HG03095 (cell line): ENCODE results near the gene ARHGAP19.
A peak's percentile ranks its signal among the peaks of the same experiment; 100 is the strongest.

Source experiments
- ATAC-seq: cut with Tn5 transposase; IDR thresholded peaks from one replicate; pipeline ENCODE4 v1.9.1; 2021; ENCODE audit warnings: moderate library complexity; ENCODE audit not compliant: unreplicated experiment

ARHGAP19 gene

DNA sequence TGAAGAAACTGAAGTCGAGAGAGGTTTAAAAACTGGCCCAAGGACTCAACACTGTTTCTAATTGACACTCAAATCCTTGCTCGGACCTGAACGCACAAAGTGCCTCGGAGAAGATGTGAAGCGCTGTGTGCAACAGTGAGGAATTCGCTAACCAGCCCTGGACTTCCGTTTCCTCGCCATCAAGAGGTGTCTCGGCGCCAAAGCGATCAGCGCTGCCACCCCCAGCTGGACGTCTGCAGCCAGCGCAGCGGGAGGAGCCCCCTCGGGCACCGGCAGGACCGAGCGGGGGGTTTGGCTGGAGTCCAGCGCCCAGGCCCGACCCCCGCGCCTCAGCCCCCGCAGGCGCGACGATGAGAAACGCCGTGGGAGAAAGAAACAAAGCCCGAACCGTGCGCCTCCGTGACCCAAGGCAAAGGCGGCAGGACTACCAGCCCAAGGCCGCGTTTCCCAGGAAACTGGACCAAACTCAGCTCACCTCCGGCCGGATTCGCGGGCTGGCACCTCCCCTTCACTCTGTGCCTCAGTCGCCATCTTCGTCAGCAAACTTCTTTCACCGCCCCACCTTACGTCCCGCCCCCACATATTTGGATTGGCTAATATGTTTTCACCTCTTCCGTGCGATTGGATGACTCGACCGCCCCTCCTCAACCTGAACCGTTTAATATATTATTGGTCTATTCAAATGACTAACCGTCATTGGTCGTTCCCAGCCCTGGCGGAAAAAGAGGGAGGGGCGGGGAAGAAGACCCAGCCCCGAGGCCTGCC, at the start of gene ARHGAP19:
Gene ARHGAP19 (minus strand): TSS at position 541 of the 765 bp plus-strand sequence. CDS start 10 bp downstream, at position 531.
- peak; percentile 96 for ATAC-seq

DNA sequence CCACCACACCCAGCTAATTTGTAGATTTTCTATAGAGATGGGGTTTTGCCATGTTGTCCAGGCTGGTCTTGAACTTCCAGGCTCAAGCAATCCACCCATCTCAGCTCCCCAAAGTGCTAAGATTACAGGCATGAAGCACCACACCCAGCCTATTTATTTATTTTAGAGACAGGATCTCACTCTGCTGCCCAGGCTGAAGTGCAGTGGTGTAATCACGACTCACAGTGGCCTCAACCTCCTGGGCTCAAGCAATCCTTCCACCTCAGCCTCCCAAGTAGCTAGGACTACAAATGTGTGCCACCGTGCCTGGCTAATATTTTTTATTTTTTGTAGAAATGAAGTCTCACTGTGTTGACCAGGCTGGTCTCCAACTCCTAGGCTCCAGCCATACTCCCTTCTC, 49.0 kb upstream of the ARHGAP19 start:
- ATAC-seq = no peak

DNA sequence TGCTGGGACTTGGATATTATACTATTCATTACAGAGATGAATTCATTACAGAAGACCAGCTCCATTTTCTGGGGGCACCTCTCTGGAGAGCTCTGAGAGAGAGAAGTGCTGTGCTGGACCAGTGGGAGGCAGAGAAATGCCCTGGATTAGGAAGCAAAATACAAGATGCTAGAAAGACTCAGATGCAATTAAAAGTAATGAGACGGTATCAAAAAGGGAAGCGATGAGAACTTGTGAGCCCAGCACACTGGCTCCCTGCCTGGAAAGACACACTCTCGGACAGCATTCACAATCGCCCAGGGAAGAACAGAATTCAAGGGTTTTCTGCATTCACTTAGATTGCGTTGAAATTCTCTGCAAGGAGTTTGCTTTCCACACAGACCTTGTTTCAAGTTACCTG, 45.6 kb upstream of the ARHGAP19 start:
- ATAC-seq = no peak

DNA sequence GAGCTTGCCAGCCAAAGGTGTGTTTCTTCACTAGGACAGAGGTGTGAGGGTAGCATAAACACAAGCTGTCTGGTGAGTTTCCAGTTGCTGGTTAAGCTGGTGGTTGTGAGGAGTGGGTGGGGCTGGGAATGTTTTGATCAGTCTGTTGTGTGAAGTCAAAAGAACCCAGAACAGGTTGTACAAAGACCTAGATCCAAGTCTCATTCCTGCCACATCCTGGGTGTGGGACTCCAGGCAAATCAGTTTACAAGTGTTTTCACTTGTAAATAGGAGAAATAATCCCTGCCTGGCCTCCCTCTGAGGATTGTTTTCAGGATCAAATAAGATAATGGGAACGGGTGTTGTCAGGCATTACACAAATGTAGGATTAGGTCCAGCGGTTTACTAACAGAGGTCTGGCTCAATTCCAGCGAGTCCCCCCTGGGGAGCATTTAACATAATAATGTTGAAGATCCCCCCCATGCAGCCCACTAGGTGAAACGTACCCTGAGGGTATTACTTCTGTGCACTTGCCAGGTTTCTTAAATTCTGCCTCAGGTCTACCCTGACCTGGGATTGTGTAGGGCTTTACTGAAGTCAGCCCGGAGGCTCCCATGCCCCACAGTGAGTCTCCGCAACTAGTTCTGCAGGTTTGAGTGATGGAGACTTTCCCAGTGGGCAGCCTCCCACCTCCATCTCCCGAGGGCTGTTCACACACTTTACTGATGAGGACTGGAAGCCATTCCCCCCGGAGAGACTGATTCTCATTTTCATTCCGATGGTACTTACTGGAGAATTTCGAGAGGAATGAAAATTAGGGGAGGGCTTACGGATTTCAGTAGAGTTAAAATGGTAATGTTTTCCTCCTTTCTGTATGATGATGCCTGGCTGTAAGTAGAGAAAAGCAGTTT, 44.8 kb upstream of the ARHGAP19 start:
- no peak for ATAC-seq

GRCh38 chr10:97336446-97336845, 44.0 kb upstream of the ARHGAP19 start:
- no peak for ATAC-seq

DNA sequence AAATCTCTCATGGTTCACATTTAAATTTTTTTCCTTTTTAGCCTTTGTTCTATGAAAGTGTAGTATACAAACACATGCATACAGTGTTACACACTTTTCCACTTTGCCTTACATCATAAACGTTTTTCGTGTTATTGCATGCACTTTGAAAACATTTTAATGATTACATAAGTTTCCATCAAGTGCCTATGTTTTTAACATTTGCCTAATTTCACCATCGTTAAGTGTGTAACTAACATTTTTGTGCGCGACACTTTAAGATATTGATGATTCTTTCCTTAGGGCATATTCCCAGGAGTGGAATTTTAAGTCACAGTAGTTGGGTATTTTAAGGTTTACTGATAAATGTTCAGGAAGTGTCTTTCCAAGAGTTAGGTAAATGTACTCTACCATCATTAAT, 43.6 kb upstream of the ARHGAP19 start:
- ATAC-seq = no peak

GRCh38 chr10:97335188-97335619, 42.8 kb upstream of the ARHGAP19 start:
- ATAC-seq = no peak

DNA sequence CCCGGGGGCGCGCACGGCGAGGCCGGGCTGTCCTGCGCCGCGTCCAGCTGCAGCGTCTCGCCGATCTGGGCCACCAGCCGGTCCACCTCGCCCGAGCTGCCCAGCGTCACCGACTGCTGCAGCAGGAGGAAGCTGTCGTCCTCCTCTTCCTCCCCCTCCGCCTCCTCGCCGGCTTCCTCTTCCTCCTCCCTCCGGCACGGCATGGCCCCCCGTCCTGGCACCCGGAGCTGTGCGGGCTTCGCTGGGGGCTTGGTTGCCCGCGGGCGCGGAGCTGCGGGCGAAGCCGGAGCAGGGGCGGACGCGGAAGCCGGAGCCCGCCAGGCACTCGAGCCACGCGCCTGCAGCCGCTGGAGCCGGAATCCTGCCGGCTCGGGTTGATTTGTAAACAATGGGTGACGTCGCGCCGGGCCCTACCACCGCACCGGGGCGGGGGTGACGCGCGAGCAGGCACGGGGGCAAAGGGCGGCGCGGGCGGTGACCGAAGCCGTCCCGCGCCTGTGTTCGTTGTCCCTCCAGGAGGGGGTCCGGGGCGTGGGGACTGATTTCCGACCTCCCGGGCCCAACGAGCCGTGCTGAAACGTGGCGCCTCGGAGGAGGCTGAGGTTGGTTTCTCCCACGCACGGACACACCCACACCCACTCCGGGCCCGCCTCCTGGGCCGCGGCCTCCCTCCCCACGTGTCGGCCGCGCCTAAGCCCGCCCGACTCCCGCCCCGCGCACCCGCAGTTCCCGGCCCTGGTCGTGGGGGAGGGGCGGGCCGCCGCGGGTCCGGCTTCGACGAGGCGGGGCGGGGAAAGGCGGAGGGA, 42.1 kb upstream of the ARHGAP19 start, which contains the start of gene FRAT2:
Gene FRAT2 (minus strand): TSS at position 360 of the 806 bp plus-strand sequence. CDS start 157 bp downstream, at position 203.
- peak; percentile 84 for ATAC-seq

DNA sequence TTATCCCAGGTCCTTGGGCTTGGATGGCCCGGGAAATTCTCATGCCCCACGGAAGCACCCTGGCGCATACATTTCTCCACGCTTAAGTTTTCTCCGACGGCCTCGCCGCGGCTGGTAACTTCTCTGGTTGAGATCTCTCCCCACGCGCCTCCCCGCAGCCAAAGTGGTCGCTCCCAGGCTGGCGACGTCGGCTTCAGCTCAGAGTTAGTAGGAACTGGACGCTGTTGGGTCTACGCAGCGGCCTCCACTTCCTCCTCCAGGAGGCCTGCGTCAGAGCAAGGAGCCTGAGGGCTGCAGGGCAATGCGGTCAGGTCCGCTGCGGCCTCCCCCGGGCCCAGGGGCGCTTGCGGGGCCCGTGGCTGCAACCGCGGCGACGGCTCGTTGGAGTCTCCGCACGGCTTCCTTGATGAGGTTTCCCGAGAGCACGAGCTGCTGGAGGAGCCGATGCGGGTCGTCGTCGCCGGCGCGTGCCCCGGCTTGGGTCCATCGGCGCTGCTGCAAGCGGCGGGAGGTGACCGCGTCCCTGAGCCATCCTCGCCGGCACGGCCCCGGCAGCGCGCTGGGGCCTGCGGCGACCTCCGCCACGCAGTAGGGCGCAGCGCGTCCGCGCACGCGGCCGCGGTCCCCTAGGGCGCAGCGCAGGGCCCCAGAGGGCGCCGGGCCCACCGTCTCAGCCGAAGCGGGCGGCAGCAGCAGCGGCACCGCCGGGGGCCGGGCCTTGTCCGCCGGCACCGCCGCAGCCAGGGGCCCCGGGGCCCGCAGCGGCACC, 41.3 kb upstream of the ARHGAP19 start:
- peak; percentile 17 for ATAC-seq

DNA sequence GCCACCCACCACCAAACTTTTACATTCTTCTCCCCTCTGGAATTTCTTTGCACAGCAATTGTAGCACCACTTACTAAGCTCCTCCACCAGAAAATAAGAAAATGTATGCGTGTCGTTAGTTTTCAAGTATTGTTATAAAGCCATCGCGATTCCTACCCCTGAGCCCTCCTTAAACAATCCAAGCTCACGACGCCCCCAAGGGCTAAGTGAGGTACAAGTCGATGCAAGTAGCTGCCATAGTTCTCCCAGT, 40.8 kb upstream of the ARHGAP19 start:
- no peak for ATAC-seq

DNA sequence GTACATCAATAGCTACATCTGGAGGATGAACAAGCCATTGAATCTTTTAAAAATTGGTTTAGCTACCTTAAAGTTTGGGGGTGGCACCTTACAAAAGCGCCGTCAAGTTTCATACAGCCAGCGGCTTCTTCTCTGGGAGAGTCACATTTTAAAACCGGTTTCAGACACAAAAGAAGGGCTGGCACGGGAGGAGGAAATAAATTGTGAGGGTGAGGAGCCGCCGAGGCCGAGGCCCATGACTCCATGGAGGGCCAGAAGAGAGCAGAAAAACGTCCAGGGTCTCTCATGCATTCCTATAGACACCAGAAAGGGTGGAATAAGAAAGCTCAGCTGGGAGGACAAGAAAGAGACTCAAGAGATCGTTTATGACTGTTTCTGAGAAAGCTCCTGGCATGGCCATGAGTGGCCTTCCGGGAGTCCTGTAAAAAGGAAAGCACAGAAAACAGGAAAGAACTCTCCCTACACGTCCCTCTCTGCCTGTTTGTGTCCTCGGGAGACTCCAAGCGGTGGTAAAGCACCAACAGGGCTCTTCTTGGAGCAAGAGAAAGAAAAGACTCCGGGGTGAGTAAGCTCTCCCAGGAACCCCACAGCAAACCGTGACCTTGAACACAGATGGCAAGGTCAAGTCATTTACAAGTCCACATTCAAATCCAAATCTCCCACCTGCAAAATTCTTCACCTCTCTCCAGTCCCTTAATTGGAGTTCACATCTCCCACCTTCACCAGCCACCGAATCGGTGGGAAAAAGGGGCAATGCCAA, 40.3 kb upstream of the ARHGAP19 start:
- ATAC-seq = no peak

DNA sequence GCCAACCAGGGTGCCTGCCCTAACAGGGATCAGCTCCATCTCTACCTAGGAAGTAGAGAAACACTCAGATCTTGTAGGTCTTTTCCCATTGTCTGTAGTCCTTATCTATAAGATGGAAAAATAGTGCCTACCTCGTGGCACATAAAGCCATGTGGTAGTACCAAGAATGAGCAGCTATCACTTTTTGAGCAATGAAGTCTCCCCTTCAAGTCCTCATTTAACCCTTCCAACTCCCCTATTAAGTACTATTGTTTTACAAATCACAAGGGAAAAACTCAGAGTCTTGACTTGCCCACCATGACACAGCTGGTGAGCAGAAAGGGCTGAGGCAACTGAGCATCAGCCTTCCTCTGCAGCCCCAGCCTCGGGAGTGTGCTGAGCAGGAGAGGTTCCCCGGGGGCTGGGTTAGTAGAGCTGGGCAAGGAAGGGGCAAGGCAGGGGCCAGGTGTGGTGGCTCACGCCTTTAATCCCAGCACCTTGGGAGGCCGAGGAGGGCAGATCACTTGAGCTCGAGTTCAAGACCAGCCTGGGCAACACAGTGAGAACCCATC, 38.8 kb upstream of the ARHGAP19 start:
- ATAC-seq = no peak

DNA sequence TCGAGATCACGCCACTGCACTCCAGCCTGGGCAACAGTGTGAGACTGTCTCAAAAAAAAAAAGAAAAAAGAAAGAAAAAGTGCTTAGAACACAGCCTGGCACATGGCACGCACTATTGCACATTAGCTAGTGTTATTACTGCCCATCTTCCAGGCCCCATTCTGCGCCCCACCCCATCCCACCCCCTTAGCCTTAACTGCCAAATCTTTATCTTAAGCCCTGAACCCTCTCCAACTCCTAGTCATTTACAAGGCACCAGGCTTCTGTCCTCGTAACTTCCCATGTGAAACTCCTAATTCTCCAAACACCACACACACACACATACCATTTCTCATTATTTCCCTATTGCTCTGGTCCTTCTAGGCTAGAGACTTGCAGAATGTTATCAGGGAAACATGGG, 37.3 kb upstream of the ARHGAP19 start:
- no peak for ATAC-seq

DNA sequence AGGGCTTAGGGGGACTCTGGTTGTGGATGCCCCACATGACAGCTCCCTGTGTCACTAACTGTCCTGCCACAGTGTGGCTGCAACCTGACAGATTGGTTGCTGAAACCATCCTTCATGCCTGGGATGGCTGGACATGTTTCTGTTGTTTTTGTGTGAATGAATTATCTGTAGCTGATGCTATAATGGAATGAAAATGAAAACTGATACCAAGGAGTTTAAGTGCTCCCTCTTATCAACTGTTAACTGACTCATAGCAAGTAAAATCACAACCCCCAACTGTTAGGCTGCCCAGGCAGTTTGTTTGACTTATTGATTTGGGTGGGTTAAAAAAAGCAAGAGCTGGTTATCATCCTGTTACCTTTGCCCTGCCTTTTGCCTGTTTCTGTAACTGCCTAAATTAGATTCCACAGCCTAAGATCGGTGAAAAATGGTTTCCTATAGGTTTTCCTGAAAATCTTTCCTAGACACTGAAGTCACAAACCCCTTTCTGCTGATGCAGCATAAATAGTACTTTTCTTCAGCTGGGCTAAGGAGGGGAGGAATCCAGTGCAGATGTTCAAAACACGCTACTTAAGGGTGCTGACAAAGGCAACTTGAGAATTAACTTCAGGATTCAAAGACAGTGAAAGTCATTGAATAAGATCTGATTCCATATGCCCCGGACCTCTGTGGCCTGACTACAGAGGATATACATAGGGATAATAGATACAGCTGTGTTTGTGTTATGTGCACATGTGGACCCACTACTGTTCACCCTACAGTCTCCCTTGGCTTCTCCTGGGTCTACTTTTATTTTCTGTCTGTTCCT, 36.4 kb upstream of the ARHGAP19 start:
- ATAC-seq = no peak

DNA sequence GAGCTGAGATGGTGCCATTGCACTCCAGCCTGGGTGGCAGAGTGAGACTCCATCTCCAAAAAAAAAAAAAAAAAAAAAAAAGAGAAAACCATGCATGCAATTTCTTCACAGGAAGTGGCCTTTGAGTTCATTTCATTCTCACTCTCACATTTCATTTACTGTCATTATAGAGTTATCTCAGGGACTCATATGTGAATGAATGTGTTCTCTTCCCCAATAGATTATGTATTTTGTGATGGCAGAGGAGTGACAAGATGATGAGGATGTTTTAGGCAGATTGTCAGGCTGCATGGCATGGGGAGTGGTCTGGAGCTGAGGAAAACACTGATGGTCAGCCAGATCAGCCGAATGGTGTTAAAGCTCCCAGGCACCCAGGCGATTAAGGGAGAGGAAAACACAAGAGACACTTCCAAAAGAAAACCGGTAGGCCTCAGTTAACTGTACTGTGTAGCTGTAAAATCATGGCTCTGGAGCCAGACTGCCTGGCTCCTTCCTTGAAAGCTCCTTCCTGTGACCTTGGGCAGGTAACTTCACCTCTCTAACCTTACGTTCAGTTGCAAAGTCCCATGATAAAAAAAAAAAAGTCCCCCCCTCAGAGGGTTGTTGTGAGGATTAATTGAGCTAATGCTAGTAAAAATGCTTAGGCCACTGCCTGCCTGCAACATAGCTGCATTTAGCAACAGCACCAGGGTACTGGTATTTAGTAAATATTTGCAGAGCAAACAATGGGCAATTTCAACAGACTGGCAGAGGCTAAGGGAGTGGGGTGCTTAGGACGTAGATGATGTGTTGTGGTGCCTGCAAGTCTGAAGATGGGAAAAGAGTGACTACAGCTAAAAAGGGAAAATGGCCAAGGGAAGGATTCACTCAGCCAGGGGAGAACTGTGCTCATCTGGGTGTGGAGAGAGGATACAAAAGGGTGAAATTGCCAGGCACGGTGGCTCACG, 35.2 kb upstream of the ARHGAP19 start:
- ATAC-seq = no peak

DNA sequence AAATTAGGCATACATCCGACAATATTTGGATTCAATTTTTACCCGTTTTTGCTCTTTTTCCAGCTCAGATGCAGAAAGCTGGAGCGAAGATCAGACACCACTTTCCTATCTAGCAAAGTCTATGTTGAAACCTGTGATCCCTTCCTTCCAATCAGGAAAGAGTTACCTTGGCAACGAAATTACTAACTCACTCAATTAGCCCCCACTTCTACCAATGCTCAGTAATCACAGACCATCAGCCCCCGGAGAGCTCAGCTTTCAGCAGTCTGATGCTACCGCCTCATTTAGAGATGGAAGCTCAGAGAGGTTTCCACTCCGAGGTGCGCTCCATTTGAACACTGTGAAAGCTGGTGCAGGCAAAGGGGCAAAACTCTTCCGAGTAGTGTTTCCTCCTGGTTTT, 33.3 kb upstream of the ARHGAP19 start:
- ATAC-seq = no peak

DNA sequence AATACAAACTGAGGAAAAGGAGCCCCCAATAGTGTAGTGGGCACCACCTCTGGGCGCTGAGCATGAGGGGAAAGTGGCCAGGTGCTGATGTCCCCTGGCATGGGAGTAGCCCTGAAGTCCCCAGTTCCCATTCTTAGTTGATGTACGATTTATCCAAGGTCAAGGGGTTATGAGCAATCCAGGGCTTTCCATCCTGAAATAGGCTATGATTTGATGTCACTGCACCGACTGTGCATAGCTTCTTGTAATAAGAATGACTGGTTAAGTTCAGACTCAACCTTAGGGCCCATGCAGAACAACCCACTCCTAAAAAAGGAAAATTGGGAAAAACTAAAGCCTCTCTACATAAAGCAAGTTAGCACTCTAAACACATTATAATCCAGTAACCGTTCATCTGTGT, 31.1 kb upstream of the ARHGAP19 start:
- ATAC-seq = no peak

- no peak for ATAC-seq
These were observed 29.4 kb upstream of the ARHGAP19 start for GRCh38 chr10:97321804-97322190.
